ENCODE data around the gene COL23A1.

GRCh38 chr5:178465861-178466288 lies 124.3 kb downstream of the COL23A1 start:
- TF ChIP-seq, protein P1, sequence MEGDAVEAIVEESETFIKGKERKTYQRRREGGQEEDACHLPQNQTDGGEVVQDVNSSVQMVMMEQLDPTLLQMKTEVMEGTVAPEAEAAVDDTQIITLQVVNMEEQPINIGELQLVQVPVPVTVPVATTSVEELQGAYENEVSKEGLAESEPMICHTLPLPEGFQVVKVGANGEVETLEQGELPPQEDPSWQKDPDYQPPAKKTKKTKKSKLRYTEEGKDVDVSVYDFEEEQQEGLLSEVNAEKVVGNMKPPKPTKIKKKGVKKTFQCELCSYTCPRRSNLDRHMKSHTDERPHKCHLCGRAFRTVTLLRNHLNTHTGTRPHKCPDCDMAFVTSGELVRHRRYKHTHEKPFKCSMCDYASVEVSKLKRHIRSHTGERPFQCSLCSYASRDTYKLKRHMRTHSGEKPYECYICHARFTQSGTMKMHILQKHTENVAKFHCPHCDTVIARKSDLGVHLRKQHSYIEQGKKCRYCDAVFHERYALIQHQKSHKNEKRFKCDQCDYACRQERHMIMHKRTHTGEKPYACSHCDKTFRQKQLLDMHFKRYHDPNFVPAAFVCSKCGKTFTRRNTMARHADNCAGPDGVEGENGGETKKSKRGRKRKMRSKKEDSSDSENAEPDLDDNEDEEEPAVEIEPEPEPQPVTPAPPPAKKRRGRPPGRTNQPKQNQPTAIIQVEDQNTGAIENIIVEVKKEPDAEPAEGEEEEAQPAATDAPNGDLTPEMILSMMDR (conservative IDR thresholded peaks at IDR 0.05; ENCODE audit: low read depth, low read length) = no peak
- no peak for TF ChIP-seq EZH2 (IDR thresholded peaks at IDR 0.05; ENCODE audit: borderline replicate concordance, low read depth, low read length, poor library complexity, severe bottlenecking)
